Loucy (cell line): ENCODE measurements around the gene GATA6.

Experiments used
- CTCF ChIP-seq: fragments of 200-600 bp; sonication (generic); conservative IDR thresholded peaks from 2 replicates; pipeline ENCODE4 v1.5.1; 2014; ENCODE audit warnings: mild to moderate bottlenecking, antibody characterized with exemption, low read length
- EZH2phosphoT487 ChIP-seq: fragments of 200-600 bp; IDR thresholded peaks from 2 replicates; pipeline ENCODE4 v1.6.1; 2018; ENCODE audit warnings: antibody characterized with exemption, mild to moderate bottlenecking, moderate library complexity, borderline replicate concordance

- no peak for TF ChIP-seq CTCF
- no peak for TF ChIP-seq EZH2phosphoT487
Observed at GRCh38 chr18:22169889-22170420, 566 bp downstream of the GATA6 start.
